ENCODE results near the gene STIMATE.

DNA sequence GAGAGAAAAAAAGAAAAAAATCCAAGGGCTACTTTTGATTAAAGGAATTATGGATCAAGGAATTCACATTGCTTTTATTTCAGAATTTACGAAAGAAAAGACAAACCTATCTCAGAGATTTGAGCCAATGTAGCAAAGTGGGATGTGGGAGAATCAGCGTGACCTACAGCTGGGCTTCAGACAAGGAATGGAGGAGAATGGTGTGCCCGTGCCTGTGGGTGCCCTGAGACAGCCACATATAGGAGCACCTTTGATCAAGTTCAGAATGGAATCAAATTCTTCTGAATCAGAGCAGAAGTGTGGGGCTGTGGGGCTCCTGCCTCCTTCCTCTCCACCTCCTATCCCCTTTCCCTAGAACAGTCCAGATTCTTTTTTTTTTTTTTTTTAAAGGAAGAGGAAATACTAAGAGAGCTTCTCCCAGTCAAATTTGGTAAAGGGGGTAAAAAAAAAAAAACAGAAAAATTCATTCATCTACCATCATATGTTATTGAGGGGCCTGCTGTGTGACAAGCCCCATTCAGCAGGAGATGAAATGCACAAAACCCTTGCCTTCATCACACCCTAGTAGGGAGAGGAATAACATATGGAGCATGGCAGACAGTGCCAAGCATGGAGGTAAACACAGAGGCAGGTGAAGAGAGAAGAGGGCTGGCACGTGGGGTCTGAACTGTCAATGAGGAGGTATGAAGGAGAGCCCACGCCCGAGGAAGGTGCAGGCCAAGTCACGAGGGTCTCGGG lies 37.5 kb downstream of the STIMATE start:
- TF ChIP-seq, protein P1, sequence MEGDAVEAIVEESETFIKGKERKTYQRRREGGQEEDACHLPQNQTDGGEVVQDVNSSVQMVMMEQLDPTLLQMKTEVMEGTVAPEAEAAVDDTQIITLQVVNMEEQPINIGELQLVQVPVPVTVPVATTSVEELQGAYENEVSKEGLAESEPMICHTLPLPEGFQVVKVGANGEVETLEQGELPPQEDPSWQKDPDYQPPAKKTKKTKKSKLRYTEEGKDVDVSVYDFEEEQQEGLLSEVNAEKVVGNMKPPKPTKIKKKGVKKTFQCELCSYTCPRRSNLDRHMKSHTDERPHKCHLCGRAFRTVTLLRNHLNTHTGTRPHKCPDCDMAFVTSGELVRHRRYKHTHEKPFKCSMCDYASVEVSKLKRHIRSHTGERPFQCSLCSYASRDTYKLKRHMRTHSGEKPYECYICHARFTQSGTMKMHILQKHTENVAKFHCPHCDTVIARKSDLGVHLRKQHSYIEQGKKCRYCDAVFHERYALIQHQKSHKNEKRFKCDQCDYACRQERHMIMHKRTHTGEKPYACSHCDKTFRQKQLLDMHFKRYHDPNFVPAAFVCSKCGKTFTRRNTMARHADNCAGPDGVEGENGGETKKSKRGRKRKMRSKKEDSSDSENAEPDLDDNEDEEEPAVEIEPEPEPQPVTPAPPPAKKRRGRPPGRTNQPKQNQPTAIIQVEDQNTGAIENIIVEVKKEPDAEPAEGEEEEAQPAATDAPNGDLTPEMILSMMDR (IDR thresholded peaks at IDR 0.05): no peak
- TF ChIP-seq POLR2A (IDR thresholded peaks at IDR 0.05): no peak
